Right lobe of liver (tissue), 6 donors: Measurements from ENCODE around the gene GABARAPL2. TPM values are rescaled to one million over a fixed set of nuclear protein-coding genes. Genes with fewer than 3 reads are reported as not detected.

Experiments used
- ATAC-seq, 4 donors: fragments of 200-7000 bp; cut with Tn5 transposase; one replicate each; pipeline ENCODE4 v1.9.1; 2020; ENCODE audit warnings: mild to moderate bottlenecking in 4 of 4, moderate library complexity in 4 of 4
- DNase-seq, 3 donors: peaks; one replicate each; pipeline ENCODE4 v3.0.0-alpha.2; 2020
- H3K27ac ChIP-seq, 3 donors: fragments of 200-600 bp; one replicate each; pipeline ENCODE4 v1.8.0; 2022
- H3K27me3 ChIP-seq, 2 donors: fragments of 200-600 bp; one replicate each; pipeline ENCODE4 v1.8.0; 2022
- H3K36me3 ChIP-seq, 4 donors: fragments of 200-600 bp; sonication (generic) in 1 of 4; one replicate each; pipeline versions ENCODE4 v1.5.1 to v1.8.0; 2017 to 2022; ENCODE audit warnings: control low read depth in 1 of 4
- H3K4me1 ChIP-seq, 4 donors: fragments of 200-600 bp; sonication (generic) in 1 of 4; one replicate each; pipeline versions ENCODE4 v1.5.1 to v1.8.0; 2017 to 2022; ENCODE audit warnings: control low read depth in 1 of 4
- H3K4me3 ChIP-seq, 3 donors: fragments of 200-600 bp; one replicate each; pipeline ENCODE4 v1.8.0; 2022
- H3K9me3 ChIP-seq, 4 donors: fragments of 200-600 bp; sonication (generic) in 1 of 4; one replicate each; pipeline versions ENCODE4 v1.5.1 to v1.8.0; 2017 to 2022; ENCODE audit warnings: control low read depth in 1 of 4
- POLR2A ChIP-seq: fragments of 450-650 bp; IDR thresholded peaks from one replicate; pipeline ENCODE4 v1.6.1; 2017; ENCODE audit warnings: antibody characterized with exemption, mild to moderate bottlenecking
- WGBS: methylation state at CpG from one replicate; pipeline ENCODE4 v1.1.6; 2018; ENCODE audit warnings: low coverage, low lambda C conversion rate; ENCODE audit not compliant: insufficient coverage; ENCODE audit errors: missing lambda C conversion rate; 5-methylcytosine and 5-hydroxymethylcytosine counted together
- intact Hi-C, 2 donors: fragments of 100-400 bp; cut with DNase I; formaldehyde crosslinking; loops; one replicate each; pipeline versions ENCODE4 v1.11.2 to v1.14.1; 2022
- total RNA-seq, 6 experiments: library from RNA; depleted of rRNA in 2 of 6; stranded (reverse); fragments of >200 nt in 2 of 6; fragmentation: NEBNext Ultra II Directional in 3 of 6; extraction: Animal tissue kit (Norgen Biotek cat#: 25700) in 3 of 6; gene quantifications; one replicate each; pipeline versions ENCODE4 v1.1.0 to v1.2.4, GENCODE V29; 2016 to 2023
- TF ChIP-seq, protein P1 (sequence below), 4 donors: fragments of 200-600 bp in 3 of 4; fragments of 450-650 bp in 1 of 4; IDR thresholded peaks; one replicate each; pipeline versions ENCODE4 v1.5.1 to v1.8.0; 2016 to 2022; ENCODE audit warnings: antibody characterized with exemption in 4 of 4, mild to moderate bottlenecking in 2 of 4
- donor health status: DM: no; HTN: yes; CAD: no.
- donor health status: DM: no; HTN: no; CAD: no.
- donor health status: DM: no; HTN: no; CAD: no.
- donor health status: DM: no; HTN: yes; CAD: no.
- donor health status: DM: no; HTN: yes; CAD: no.

GABARAPL2 gene
- total RNA-seq, 6 experiments from 2014 or later, result 33.4 to 46.5 (median 42.4) TPM

DNA sequence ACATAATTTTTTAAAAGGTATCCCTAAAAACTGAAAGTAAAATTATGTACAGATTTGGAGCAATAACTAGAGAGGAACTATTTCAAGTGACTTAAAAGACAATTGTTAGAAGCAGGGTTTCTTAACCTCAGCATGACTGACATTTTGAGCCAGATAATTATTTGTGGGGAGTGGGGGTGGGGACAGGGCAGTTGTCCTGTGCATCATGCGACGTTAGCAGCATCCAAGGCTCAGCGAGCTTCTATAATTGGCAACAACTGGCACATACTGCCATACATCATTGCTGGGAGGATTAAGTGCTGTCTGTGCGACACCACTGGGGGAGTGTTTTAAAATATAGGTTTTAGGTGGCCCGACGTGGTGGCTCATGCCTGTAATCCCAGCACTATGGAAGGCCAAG, 27.1 kb downstream of the GABARAPL2 start:
- WGBS, result 76% methylated on average over 4 of the region's 6 CpGs
- no peak overlapping the region for H3K27ac ChIP-seq
- DNase-seq, result no peak
- no peaks in the 10 kb centered on the region for H3K9me3 ChIP-seq
- no peaks in the 10 kb centered on the region for H3K27me3 ChIP-seq
- ATAC-seq, result no peak
- peaks cover 0 to 1% (median 0%) of the 10 kb centered on the region in 4 donors for H3K36me3 ChIP-seq
- intact Hi-C loops, result no loop called here
- TF ChIP-seq POLR2A, result no peak
- TF ChIP-seq, protein P1, sequence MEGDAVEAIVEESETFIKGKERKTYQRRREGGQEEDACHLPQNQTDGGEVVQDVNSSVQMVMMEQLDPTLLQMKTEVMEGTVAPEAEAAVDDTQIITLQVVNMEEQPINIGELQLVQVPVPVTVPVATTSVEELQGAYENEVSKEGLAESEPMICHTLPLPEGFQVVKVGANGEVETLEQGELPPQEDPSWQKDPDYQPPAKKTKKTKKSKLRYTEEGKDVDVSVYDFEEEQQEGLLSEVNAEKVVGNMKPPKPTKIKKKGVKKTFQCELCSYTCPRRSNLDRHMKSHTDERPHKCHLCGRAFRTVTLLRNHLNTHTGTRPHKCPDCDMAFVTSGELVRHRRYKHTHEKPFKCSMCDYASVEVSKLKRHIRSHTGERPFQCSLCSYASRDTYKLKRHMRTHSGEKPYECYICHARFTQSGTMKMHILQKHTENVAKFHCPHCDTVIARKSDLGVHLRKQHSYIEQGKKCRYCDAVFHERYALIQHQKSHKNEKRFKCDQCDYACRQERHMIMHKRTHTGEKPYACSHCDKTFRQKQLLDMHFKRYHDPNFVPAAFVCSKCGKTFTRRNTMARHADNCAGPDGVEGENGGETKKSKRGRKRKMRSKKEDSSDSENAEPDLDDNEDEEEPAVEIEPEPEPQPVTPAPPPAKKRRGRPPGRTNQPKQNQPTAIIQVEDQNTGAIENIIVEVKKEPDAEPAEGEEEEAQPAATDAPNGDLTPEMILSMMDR (IDR thresholded peaks at IDR 0.05), result no peak
- H3K4me3 ChIP-seq, result no peak overlapping the region
- H3K4me1 ChIP-seq, result no peaks in the 10 kb centered on the region

DNA sequence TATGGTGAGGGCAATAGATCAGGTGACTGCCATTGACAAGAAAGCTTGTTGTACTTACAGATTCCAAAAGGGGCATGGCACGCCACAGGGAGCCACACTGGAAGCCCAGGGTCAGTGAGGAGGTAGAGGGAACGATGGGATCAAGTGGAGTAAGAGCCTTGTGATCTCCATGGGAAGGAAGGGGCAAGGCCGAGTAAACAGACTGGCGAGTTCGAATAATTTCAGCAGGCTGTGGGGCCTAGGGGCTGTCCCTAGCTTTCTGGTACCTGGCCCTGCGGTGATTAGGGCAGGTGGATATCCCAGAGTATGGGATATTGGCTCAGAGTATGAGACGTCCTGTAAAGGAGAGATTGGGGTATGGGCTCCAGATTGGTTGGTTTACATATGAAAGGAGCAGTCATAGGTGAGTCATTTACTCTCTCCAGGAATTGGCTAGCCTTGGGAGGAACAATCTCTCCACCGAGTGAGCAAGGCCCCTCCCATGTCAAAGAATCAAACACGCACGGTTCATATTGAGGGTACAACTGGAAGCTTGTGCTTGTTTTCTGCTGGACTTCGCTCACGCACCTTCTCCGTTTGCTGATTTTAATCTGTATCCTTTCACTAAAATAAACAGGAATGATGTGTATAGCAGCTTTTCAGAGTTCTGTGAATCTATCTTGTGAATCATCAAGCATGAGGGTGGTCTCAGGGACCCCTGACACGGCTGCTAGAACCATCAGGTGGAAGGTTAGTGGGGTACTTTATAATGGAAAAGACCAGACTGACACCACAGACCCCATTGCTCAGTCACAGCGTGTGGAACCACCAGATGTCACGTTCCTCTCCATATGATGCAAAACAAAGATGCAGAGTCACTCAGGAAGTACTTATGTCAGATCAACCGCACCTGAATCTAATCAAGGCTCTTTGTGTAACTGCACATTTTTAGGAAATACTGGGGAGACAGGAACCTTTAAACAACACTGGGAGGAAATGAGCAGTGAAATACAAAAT, 27.9 kb downstream of the GABARAPL2 start:
- ATAC-seq, result no peak
- no peak overlapping the region for H3K4me3 ChIP-seq
- intact Hi-C loops, result no loop called here
- no peaks in the 10 kb centered on the region for H3K4me1 ChIP-seq
- H3K9me3 ChIP-seq, result no peaks in the 10 kb centered on the region
- no peaks in the 10 kb centered on the region for H3K27me3 ChIP-seq
- H3K36me3 ChIP-seq, result peaks cover 0 to 1% (median 0%) of the 10 kb centered on the region in 4 donors
- H3K27ac ChIP-seq, result no peak overlapping the region
- DNase-seq, result no peak
- TF ChIP-seq POLR2A, result no peak
- TF ChIP-seq, protein P1 (IDR thresholded peaks at IDR 0.05), result no peak
- 56% methylated on average over 11 of the region's 17 CpGs for WGBS

DNA sequence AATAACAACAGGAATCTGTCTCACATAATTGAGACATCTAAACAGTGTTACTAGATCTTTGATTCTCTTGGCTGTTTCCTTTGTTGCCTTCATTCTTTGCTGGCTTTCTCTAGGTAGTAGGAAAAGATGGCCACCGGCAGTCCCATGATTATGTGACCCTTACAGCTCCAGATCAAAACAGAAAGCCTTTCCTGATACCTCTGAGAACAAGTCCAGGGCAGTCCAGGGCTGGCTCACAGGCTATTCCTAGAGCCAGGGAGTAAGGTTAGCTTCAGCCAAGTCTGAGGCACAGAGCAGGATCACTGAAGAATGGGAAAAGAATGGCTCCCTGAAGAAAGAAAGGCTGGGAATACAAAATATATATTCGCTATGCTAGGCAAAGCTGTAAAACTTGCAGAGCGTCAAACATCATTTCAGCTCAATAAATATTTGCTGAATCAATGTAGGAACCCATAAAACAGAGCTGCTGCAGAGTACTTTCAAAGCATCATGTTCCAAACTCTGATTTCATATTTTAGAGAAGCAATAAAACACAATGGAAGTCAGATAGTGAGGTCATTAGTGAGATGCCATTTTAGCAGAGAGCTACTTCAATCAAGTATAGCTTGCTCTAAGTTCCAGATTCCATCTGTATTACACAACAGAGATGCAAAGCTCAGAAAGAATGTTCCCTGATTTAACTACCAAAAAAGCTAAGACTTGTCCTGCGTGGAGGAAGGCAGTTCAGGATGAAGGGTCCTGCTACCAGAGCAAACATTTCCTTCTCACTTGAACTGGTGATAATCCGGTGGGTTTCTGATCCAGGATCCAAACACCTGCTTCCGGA, 33.5 kb downstream of the GABARAPL2 start:
- peaks cover 0 to 32% (median 23%) of the 10 kb centered on the region in 4 donors for H3K36me3 ChIP-seq
- no peaks in the 10 kb centered on the region for H3K4me1 ChIP-seq
- ATAC-seq, result no peak
- no peaks in the 10 kb centered on the region for H3K27me3 ChIP-seq
- intact Hi-C loops, result no loop called here
- no peaks in the 10 kb centered on the region for H3K9me3 ChIP-seq
- no peak overlapping the region for H3K27ac ChIP-seq
- H3K4me3 ChIP-seq, result no peak overlapping the region
- DNase-seq, result no peak
- TF ChIP-seq POLR2A, result no peak
- TF ChIP-seq, protein P1 (IDR thresholded peaks at IDR 0.05), result no peak
- WGBS, result 96% methylated on average over 4 of the region's 6 CpGs

DNA sequence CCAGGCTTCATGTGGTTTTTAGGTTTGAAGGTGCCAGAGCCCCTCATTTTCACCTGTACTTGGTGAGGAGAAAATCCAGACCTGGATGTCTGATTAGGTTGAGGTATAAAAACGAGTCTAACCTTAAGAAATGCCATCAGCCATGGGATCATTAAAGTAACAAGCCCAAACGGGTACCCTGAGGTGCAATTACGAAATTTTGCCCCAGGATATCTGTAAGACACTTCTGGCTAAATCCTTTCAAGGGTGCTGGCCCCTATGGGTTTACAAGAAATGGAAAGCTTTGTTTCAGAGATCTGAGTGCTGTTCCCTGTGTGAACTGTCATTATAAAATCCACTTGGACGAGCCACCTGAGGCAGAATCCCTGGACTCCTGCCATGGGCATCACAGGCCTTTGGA, 37.1 kb downstream of the GABARAPL2 start:
- DNase-seq (peak in 1 of 3 donors; percentile 2), ATAC-seq (no peak)
- Histone ChIP-seq H3K4me1 (no peaks in the 10 kb centered on the region), H3K27ac (no peak overlapping the region), H3K9me3 (no peaks in the 10 kb centered on the region), H3K36me3 (peaks cover 0 to 42% (median 28%) of the 10 kb centered on the region in 4 donors), H3K4me3 (no peak overlapping the region), H3K27me3 (no peaks in the 10 kb centered on the region)
- WGBS, result 82% methylated on average over 4 of the region's 4 CpGs
- intact Hi-C loops, result no loop called here
- no peak for TF ChIP-seq POLR2A
- TF ChIP-seq, protein P1 (IDR thresholded peaks at IDR 0.05), result no peak
